ENCODE results near the gene CLOCK. TPM values are rescaled to one million over a fixed set of nuclear protein-coding genes. Genes with fewer than 3 reads are reported as not detected.
A peak's percentile ranks its signal among the peaks of the same experiment; 100 is the strongest.

Gene CLOCK
- total RNA-seq, 4 donors from 2014 or later, result 15.9 to 20.7 (median 19.0) TPM

- TF ChIP-seq CTCF (IDR thresholded peaks at IDR 0.05), result no peak
- TF ChIP-seq EP300 (IDR thresholded peaks at IDR 0.05), result no peak
- TF ChIP-seq POLR2AphosphoS5 (IDR thresholded peaks at IDR 0.05), result no peak
- TF ChIP-seq POLR2A (IDR thresholded peaks at IDR 0.05), result no peak
- Histone ChIP-seq H3K36me3 (peaks cover 5% of the 10 kb centered on the region), H3K4me3 (peak overlapping the region; percentile 97), H3K27ac (no peak overlapping the region), H3K9me3 (no peaks in the 10 kb centered on the region), H3K4me1 (peaks cover 35% of the 10 kb centered on the region), H3K27me3 (no peaks in the 10 kb centered on the region)
- no peak for DNase-seq (ENCODE audit: low spot score in 2 of 2)
- WGBS, result 73% methylated on average over 1 of the region's 1 CpG
These were observed 147.1 kb downstream of the CLOCK start for GRCh38 chr4:55399581-55399980.

GRCh38 chr4:55398966-55399365 is 147.7 kb downstream of the CLOCK start:
- H3K27me3 ChIP-seq, result no peaks in the 10 kb centered on the region
- H3K4me3 ChIP-seq, result peak overlapping the region; percentile 97
- H3K36me3 ChIP-seq, result peaks cover 5% of the 10 kb centered on the region
- no peaks in the 10 kb centered on the region for H3K9me3 ChIP-seq
- H3K4me1 ChIP-seq, result peaks cover 35% of the 10 kb centered on the region
- TF ChIP-seq POLR2AphosphoS5 (IDR thresholded peaks at IDR 0.05), result no peak
- TF ChIP-seq CTCF (IDR thresholded peaks at IDR 0.05), result no peak
- TF ChIP-seq EP300 (IDR thresholded peaks at IDR 0.05), result no peak
- 42% methylated on average over 3 of the region's 3 CpGs for WGBS
- H3K27ac ChIP-seq, result no peak overlapping the region
- DNase-seq (ENCODE audit: low spot score in 2 of 2), result no peak

GRCh38 chr4:55398461-55398860 is 148.2 kb downstream of the CLOCK start:
- no peaks in the 10 kb centered on the region for H3K9me3 ChIP-seq
- DNase-seq (ENCODE audit: low spot score in 2 of 2), result no peak
- H3K27ac ChIP-seq, result peak overlapping the region; percentile 99
- H3K36me3 ChIP-seq, result peaks cover 5% of the 10 kb centered on the region
- H3K4me3 ChIP-seq, result peak overlapping the region; percentile 97
- WGBS, result 30% methylated on average over 1 of the region's 1 CpG
- TF ChIP-seq CTCF (IDR thresholded peaks at IDR 0.05), result no peak
- no peak for TF ChIP-seq POLR2AphosphoS5 (IDR thresholded peaks at IDR 0.05)
- TF ChIP-seq POLR2A (IDR thresholded peaks at IDR 0.05), result no peak
- no peak for TF ChIP-seq EP300 (IDR thresholded peaks at IDR 0.05)
- no peaks in the 10 kb centered on the region for H3K27me3 ChIP-seq
- H3K4me1 ChIP-seq, result peaks cover 35% of the 10 kb centered on the region

- TF ChIP-seq POLR2A (IDR thresholded peaks at IDR 0.05) (peak in 1 of 2 donors; percentile 58), EP300 (IDR thresholded peaks at IDR 0.05) (no peak), CTCF (IDR thresholded peaks at IDR 0.05) (no peak), POLR2AphosphoS5 (IDR thresholded peaks at IDR 0.05) (peak in 2 of 3 donors; percentile 28 to 39)
- H3K36me3 ChIP-seq, result peaks cover 5% of the 10 kb centered on the region
- peaks cover 35% of the 10 kb centered on the region for H3K4me1 ChIP-seq
- 51% methylated on average over 15 of the region's 15 CpGs for WGBS
- DNase-seq (ENCODE audit: low spot score in 2 of 2), result no peak
- H3K27ac ChIP-seq, result peak overlapping the region; percentile 99
- no peaks in the 10 kb centered on the region for H3K9me3 ChIP-seq
- no peaks in the 10 kb centered on the region for H3K27me3 ChIP-seq
- H3K4me3 ChIP-seq, result peak overlapping the region; percentile 97
These were observed 149.0 kb downstream of the CLOCK start for GRCh38 chr4:55397520-55398321.

- H3K4me1 ChIP-seq, result peaks cover 35% of the 10 kb centered on the region
- 7% methylated on average over 7 of the region's 7 CpGs for WGBS
- no peaks in the 10 kb centered on the region for H3K9me3 ChIP-seq
- peaks cover 5% of the 10 kb centered on the region for H3K36me3 ChIP-seq
- H3K4me3 ChIP-seq, result peak overlapping the region; percentile 97
- no peaks in the 10 kb centered on the region for H3K27me3 ChIP-seq
- peak in 1 of 2 donors; percentile 68 for DNase-seq (ENCODE audit: low spot score in 2 of 2)
- TF ChIP-seq POLR2AphosphoS5 (IDR thresholded peaks at IDR 0.05), result no peak
- no peak for TF ChIP-seq CTCF (IDR thresholded peaks at IDR 0.05)
- no peak for TF ChIP-seq EP300 (IDR thresholded peaks at IDR 0.05)
- TF ChIP-seq POLR2A (IDR thresholded peaks at IDR 0.05), result no peak
- peak overlapping the region; percentile 99 for H3K27ac ChIP-seq
These were observed 149.6 kb downstream of the CLOCK start for GRCh38 chr4:55397126-55397436.
